H1 (cell line): ENCODE measurements around the gene NDUFV1. TPM values are rescaled to one million over a fixed set of nuclear protein-coding genes. Genes with fewer than 3 reads are reported as not detected.

Source experiments
- JUN ChIP-seq: IDR thresholded peaks from 2 replicates; pipeline ENCODE4 v1.6.1; 2011; ENCODE audit warnings: low read depth, mild to moderate bottlenecking, improper control_type of control experiment, low read length
- NANOG ChIP-seq: IDR thresholded peaks from 2 replicates; pipeline ENCODE4 v1.6.1; 2011; ENCODE audit warnings: low read length, low read depth, mild to moderate bottlenecking, inconsistent platforms; ENCODE audit not compliant: insufficient read depth, poor library complexity, severe bottlenecking
- PHF8 ChIP-seq: fragments of 200-600 bp; sonication (generic); conservative IDR thresholded peaks from 2 replicates; pipeline ENCODE4 v1.7.1; 2012; ENCODE audit warnings: low read depth, mild to moderate bottlenecking, inconsistent platforms, low read length, moderate library complexity
- SP2 ChIP-seq: IDR thresholded peaks from 2 replicates; pipeline ENCODE4 v1.6.1; 2012; ENCODE audit warnings: mild to moderate bottlenecking, low read length, inconsistent platforms
- SRF ChIP-seq: IDR thresholded peaks from 2 replicates; pipeline ENCODE4 v1.6.1; 2011; ENCODE audit warnings: mild to moderate bottlenecking, low read depth, low read length, moderate library complexity
- polyA plus RNA-seq, 7 experiments: library from polyadenylated mRNA; depleted of rRNA in 3 of 7; stranded (reverse) in 5 of 7; unstranded in 2 of 7; fragments of >200 nt in 5 of 7; fragments of 200-250 nt in 2 of 7; gene quantifications; 1 replicate in 5 of 7; 2 replicates in 1 of 7; 4 replicates in 1 of 7; pipeline versions ENCODE4 v1.2.1 to v1.2.3, GENCODE V29; 2011 to 2013; ENCODE audit warnings: missing spikeins in 2 of 7, mixed read lengths in 2 of 7
- total RNA-seq: library from RNA; stranded (reverse); fragmentation: NEBNext Ultra II Directional; extraction: Animal tissue kit (Norgen Biotek cat#: 25700); gene quantifications from 2 replicates; pipeline ENCODE4 v1.2.1, GENCODE V29; 2021

Gene NDUFV1
- total and polyA plus RNA-seq, 2 of the 8 experiments (the other 6 are each of a cell fraction or from before 2014, with no cell fraction given), result 125 to 131 TPM

GRCh38 chr11:67647471-67647870, 40.7 kb downstream of the NDUFV1 start (continued):
- TF ChIP-seq SRF (no peak), NANOG (no peak), PHF8 (no peak), JUN (no peak), SP2 (no peak)
